IPS DF 4.7 (cell line): ENCODE measurements around the gene ZC3H7B.
A peak's percentile ranks its signal among the peaks of the same experiment; 100 is the strongest.

Experiments used
- DNase-seq: peaks from one replicate; pipeline ENCODE4 v3.0.0-alpha.2; 2013; ENCODE audit warnings: low spot score; ENCODE audit errors: extremely low read depth

ZC3H7B gene

GRCh38 chr22:41352058-41352457 is 50.7 kb downstream of the ZC3H7B start:
- DNase-seq: no peak

- DNase-seq: no peak
Measured at GRCh38 chr22:41353862-41354575, 52.7 kb downstream of the ZC3H7B start.

GRCh38 chr22:41354979-41355378 is 53.7 kb downstream of the ZC3H7B start:
- DNase-seq: no peak

- no peak for DNase-seq
Measured at GRCh38 chr22:41355895-41356294, 54.6 kb downstream of the ZC3H7B start.

- DNase-seq: no peak
Measured at GRCh38 chr22:41356430-41357028, 55.2 kb downstream of the ZC3H7B start.

GRCh38 chr22:41357191-41357590 is 55.9 kb downstream of the ZC3H7B start:
- no peak for DNase-seq

GRCh38 chr22:41358927-41359326 is 57.6 kb downstream of the ZC3H7B start:
- DNase-seq: no peak

GRCh38 chr22:41359376-41359775 is 58.1 kb downstream of the ZC3H7B start:
- no peak for DNase-seq

GRCh38 chr22:41360126-41360525 is 58.8 kb downstream of the ZC3H7B start:
- DNase-seq: peak; percentile 25

- DNase-seq: no peak
Measured at GRCh38 chr22:41361716-41362310, 60.5 kb downstream of the ZC3H7B start.

- no peak for DNase-seq
Measured at GRCh38 chr22:41362615-41363014, 61.3 kb downstream of the ZC3H7B start.

- DNase-seq: no peak
Measured at GRCh38 chr22:41364233-41364632, 62.9 kb downstream of the ZC3H7B start.

GRCh38 chr22:41364955-41365354 is 63.6 kb downstream of the ZC3H7B start:
- DNase-seq: no peak

- DNase-seq: no peak
Measured at GRCh38 chr22:41365425-41365824, 64.1 kb downstream of the ZC3H7B start.

- no peak for DNase-seq
Measured at GRCh38 chr22:41366323-41367029, 65.2 kb downstream of the ZC3H7B start.

GRCh38 chr22:41367039-41367679 is 65.8 kb downstream of the ZC3H7B start:
- no peak for DNase-seq

GRCh38 chr22:41367680-41368542 is 66.6 kb downstream of the ZC3H7B start:
- no peak for DNase-seq

- DNase-seq: no peak
Measured at GRCh38 chr22:41368543-41369423, 67.5 kb downstream of the ZC3H7B start.

- no peak for DNase-seq
Measured at GRCh38 chr22:41369424-41369745, 68.1 kb downstream of the ZC3H7B start.

- no peak for DNase-seq
Measured at GRCh38 chr22:41369837-41370236, 68.5 kb downstream of the ZC3H7B start.
